Measurements from ENCODE around the gene JPT2. TPM values are rescaled to one million over a fixed set of nuclear protein-coding genes. Genes with fewer than 3 reads are reported as not detected.

Gene JPT2
- total RNA-seq, 4 donors from 2014 or later: 20.8 to 57.5 (median 38.2) TPM

DNA sequence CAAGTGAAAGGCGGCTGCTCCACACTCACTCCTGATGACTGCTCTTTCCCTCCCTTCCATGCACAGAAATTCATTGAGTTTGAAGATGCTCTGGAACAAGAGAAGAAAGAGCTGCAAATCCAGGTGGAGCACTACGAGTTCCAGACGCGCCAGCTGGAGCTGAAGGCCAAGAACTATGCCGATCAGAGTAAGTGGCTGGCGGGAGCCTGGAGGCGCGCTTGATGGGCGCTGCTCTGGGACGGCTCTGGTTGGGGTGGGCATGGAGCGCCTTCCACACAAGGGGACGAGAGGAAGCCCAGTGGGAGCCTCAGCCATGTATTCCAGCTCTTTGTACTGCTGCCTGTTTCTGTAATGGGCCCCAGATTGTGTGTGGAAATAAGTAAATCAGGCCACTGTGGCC is 46.4 kb downstream of the JPT2 start:
- peaks cover 30 to 50% (median 49%) of the 10 kb centered on the region in 4 donors for H3K36me3 ChIP-seq
- 91% methylated on average over 12 of the region's 12 CpGs for WGBS
- intact Hi-C loops (cut with DNase I): no loop called here
- TF ChIP-seq EP300 (IDR thresholded peaks at IDR 0.05) (no peak), CTCF (IDR thresholded peaks at IDR 0.05) (no peak), POLR2A (IDR thresholded peaks at IDR 0.05; ENCODE audit: low read depth) (no peak), POLR2AphosphoS5 (IDR thresholded peaks at IDR 0.05) (no peak)
- peaks cover 22 to 35% (median 32%) of the 10 kb centered on the region in 4 donors for H3K4me1 ChIP-seq
- no peaks in the 10 kb centered on the region for H3K9me3 ChIP-seq
- no peak for DNase-seq (ENCODE audit: extremely low spot score)
- no peak overlapping the region for H3K4me3 ChIP-seq
- no peaks in the 10 kb centered on the region for H3K27me3 ChIP-seq
- no peak overlapping the region for H3K27ac ChIP-seq (replicated peaks in 1 of 4)

DNA sequence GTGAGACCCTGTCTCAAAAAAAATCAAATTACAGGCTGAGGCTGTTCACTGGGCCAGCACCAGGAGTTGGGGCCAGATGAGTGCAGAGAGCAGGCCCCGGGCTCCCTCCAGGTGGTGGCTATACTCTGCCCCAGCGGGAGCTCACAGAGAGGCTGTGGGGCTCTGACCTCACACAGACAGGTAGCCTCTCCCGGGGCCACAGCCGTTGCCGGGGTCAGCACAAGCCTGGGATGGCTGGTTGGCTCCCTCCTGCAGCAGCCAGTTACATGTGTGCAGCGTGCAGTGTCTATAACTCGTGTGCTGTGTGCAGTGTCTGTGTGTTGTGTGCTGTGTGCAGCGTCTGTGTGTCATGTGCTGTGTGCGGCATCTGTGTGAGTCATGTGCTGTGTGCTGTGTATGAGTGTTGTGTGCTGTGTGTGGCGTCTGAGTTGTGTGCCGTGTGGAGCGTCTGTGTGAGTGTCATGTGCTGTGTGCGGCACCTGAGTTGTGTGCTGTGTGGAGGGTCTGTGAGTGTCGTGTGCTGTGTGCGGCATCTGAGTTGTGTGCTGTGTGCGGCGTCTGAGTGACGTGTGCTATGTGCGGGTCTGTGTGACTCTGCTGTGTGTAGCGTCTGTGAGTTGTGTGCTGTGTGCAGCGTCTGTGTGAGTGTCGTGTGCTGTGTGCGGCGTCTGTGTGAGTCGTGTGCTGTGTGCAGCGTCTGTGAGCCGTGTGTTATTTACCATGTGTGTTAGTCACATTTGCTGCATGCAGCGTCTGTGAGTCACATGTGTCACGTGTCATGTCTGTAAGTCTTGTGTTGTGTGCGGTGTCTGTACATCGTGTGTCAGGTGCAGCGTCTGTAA is 48.8 kb downstream of the JPT2 start:
- WGBS: 92% methylated on average over 27 of the region's 32 CpGs
- Histone ChIP-seq H3K9me3 (no peaks in the 10 kb centered on the region), H3K27ac (replicated peaks in 1 of 4) (no peak overlapping the region), H3K4me3 (no peak overlapping the region), H3K4me1 (peaks cover 19 to 28% (median 24%) of the 10 kb centered on the region in 4 donors), H3K27me3 (no peaks in the 10 kb centered on the region), H3K36me3 (peaks cover 34 to 73% (median 68%) of the 10 kb centered on the region in 4 donors)
- DNase-seq (ENCODE audit: extremely low spot score): no peak
- TF ChIP-seq EP300 (IDR thresholded peaks at IDR 0.05) (no peak), POLR2A (IDR thresholded peaks at IDR 0.05; ENCODE audit: low read depth) (no peak), POLR2AphosphoS5 (IDR thresholded peaks at IDR 0.05) (no peak), CTCF (IDR thresholded peaks at IDR 0.05) (no peak)
- intact Hi-C loops (cut with DNase I): no loop called here

- H3K36me3 ChIP-seq: peaks cover 34 to 84% (median 79%) of the 10 kb centered on the region in 4 donors
- H3K27ac ChIP-seq (replicated peaks in 1 of 4): no peak overlapping the region
- intact Hi-C loops (cut with DNase I): no loop called here
- H3K4me3 ChIP-seq: no peak overlapping the region
- peaks cover 10 to 17% (median 13%) of the 10 kb centered on the region in 4 donors for H3K4me1 ChIP-seq
- H3K9me3 ChIP-seq: no peaks in the 10 kb centered on the region
- no peak for DNase-seq (ENCODE audit: extremely low spot score)
- WGBS: 94% methylated on average over 29 of the region's 37 CpGs
- H3K27me3 ChIP-seq: no peaks in the 10 kb centered on the region
- TF ChIP-seq EP300 (IDR thresholded peaks at IDR 0.05): no peak
- no peak for TF ChIP-seq CTCF (IDR thresholded peaks at IDR 0.05)
- no peak for TF ChIP-seq POLR2A (IDR thresholded peaks at IDR 0.05; ENCODE audit: low read depth)
Measured at GRCh38 chr16:1727651-1728624, 49.9 kb downstream of the JPT2 start.

DNA sequence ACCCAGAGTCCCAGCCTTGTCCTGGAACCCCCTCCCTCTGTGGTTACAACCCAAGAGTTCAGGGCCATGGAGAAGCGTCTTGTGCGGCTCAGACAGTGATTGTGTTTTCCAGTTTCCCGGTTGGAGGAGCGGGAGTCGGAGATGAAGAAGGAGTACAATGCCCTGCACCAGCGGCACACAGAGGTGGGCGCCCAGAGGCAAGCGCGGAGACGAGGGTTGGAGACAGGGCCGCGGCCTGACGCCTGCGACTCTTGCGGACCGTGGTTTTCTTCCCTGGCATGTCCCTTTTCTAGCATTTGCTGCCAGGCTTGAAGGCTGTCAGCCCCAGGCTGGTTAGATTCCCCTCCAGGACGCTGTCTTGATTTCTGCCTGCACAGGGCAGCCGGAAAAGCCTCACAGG is 50.9 kb downstream of the JPT2 start:
- intact Hi-C loops (cut with DNase I): no loop called here
- no peaks in the 10 kb centered on the region for H3K9me3 ChIP-seq
- DNase-seq (ENCODE audit: extremely low spot score): no peak
- TF ChIP-seq POLR2AphosphoS5 (IDR thresholded peaks at IDR 0.05) (no peak), POLR2A (IDR thresholded peaks at IDR 0.05; ENCODE audit: low read depth) (no peak), EP300 (IDR thresholded peaks at IDR 0.05) (no peak), CTCF (IDR thresholded peaks at IDR 0.05) (no peak)
- H3K27ac ChIP-seq (replicated peaks in 1 of 4): no peak overlapping the region
- peaks cover 0 to 6% (median 3%) of the 10 kb centered on the region in 4 donors for H3K4me1 ChIP-seq
- over 99% methylated on average over 18 of the region's 18 CpGs for WGBS
- H3K36me3 ChIP-seq: peaks cover 43 to 94% (median 90%) of the 10 kb centered on the region in 4 donors
- H3K4me3 ChIP-seq: no peak overlapping the region
- H3K27me3 ChIP-seq: no peaks in the 10 kb centered on the region

Data from esophagus muscularis mucosa (tissue), 4 donors.